CD4-positive, alpha-beta memory T cell (primary cell): ENCODE data around the gene PUSL1. TPM values are rescaled to one million over a fixed set of nuclear protein-coding genes. Genes with fewer than 3 reads are reported as not detected.
A peak's percentile ranks its signal among the peaks of the same experiment; 100 is the strongest.

Experiments
- CTCF ChIA-PET: fragments of 350-600 bp; sonication (Branson Sonifier 250); formaldehyde crosslinking; loops from one replicate; lab custom pipeline; 2021; ENCODE audit warnings: inconsistent platforms; ENCODE audit not compliant: partially characterized antibody; lab: Charles Lee
- POLR2A ChIA-PET: fragments of 350-600 bp; sonication (Branson Sonifier 250); formaldehyde crosslinking; loops from one replicate; lab custom pipeline; 2021; ENCODE audit not compliant: partially characterized antibody; lab: Charles Lee
- DNase-seq, 5 donors: peaks; one replicate each; pipeline versions ENCODE4 v3.0.0 to v3.0.0-alpha.2; 2020 to 2022; ENCODE audit warnings: mixed read lengths in 1 of 5
- H3K27ac ChIP-seq: one replicate; pipeline ENCODE4 v1.7.0; 2013; ENCODE audit warnings: low read depth, low read length
- H3K27me3 ChIP-seq: 2 replicates; pipeline ENCODE4 v1.7.0; 2013; ENCODE audit warnings: mild to moderate bottlenecking, low read length, moderate library complexity; ENCODE audit not compliant: insufficient read depth
- H3K36me3 ChIP-seq: 2 replicates; pipeline ENCODE4 v1.7.0; 2013; ENCODE audit warnings: mild to moderate bottlenecking, low read length, moderate library complexity; ENCODE audit not compliant: insufficient read depth
- H3K4me1 ChIP-seq: 2 replicates; pipeline ENCODE4 v1.7.0; 2013; ENCODE audit warnings: mild to moderate bottlenecking, low read length, moderate library complexity; ENCODE audit not compliant: insufficient read depth
- H3K4me3 ChIP-seq, 2 donors: one replicate each; pipeline ENCODE4 v1.7.0; 2013; ENCODE audit warnings: low read length in 2 of 2, mild to moderate bottlenecking in 1 of 2
- H3K9me3 ChIP-seq, 2 donors: one replicate each; pipeline ENCODE4 v1.7.0; 2013; ENCODE audit warnings: low read length in 2 of 2, control low read depth in 1 of 2; ENCODE audit not compliant: control insufficient read depth in 1 of 2
- H3K27ac Mint-ChIP-seq, 7 donors: one replicate each; pipeline ENCODE4 v1.8.0; 2020 to 2021; ENCODE audit warnings: mixed read lengths in 7 of 7, mild to moderate bottlenecking in 6 of 7, inconsistent platforms in 3 of 7, moderate library complexity in 3 of 7
- H3K27me3 Mint-ChIP-seq, 2 donors: one replicate each; pipeline ENCODE4 v1.8.0; 2020 to 2021; ENCODE audit warnings: mixed read lengths in 2 of 2
- H3K36me3 Mint-ChIP-seq, 2 donors: one replicate each; pipeline ENCODE4 v1.8.0; 2020 to 2021; ENCODE audit warnings: mixed read lengths in 2 of 2, inconsistent platforms in 1 of 2, mild to moderate bottlenecking in 1 of 2
- H3K4me1 Mint-ChIP-seq, 4 donors: one replicate each; pipeline ENCODE4 v1.8.0; 2020 to 2021; ENCODE audit warnings: mixed read lengths in 4 of 4, mild to moderate bottlenecking in 1 of 4
- H3K4me3 Mint-ChIP-seq, 8 donors: one replicate each; pipeline ENCODE4 v1.8.0; 2020 to 2021; ENCODE audit warnings: mixed read lengths in 8 of 8, mild to moderate bottlenecking in 7 of 8, moderate library complexity in 6 of 8, inconsistent platforms in 3 of 8
- H3K9me3 Mint-ChIP-seq, 8 donors: one replicate each; pipeline ENCODE4 v1.8.0; 2020 to 2021; ENCODE audit warnings: mixed read lengths in 8 of 8, mild to moderate bottlenecking in 5 of 8, inconsistent platforms in 3 of 8, moderate library complexity in 1 of 8
- intact Hi-C: fragments of 100-400 bp; cut with micrococcal nuclease; formaldehyde crosslinking; loops from one replicate; pipeline ENCODE4 v1.15.1; 2023
- polyA plus RNA-seq, 2 donors: library from polyadenylated mRNA; unstranded; fragments of 300-500 nt; fragmentation: Illumina TruSeq; gene quantifications; one replicate each; pipeline ENCODE4 v1.2.3, GENCODE V29; 2021
- total RNA-seq, 2 experiments: library from RNA; stranded (reverse); gene quantifications; one replicate each; pipeline ENCODE4 v1.2.3, GENCODE V29; 2021

Gene PUSL1
- total and polyA plus RNA-seq, 4 experiments from 2014 or later: 15.4 to 27.9 (median 20.4) TPM

DNA sequence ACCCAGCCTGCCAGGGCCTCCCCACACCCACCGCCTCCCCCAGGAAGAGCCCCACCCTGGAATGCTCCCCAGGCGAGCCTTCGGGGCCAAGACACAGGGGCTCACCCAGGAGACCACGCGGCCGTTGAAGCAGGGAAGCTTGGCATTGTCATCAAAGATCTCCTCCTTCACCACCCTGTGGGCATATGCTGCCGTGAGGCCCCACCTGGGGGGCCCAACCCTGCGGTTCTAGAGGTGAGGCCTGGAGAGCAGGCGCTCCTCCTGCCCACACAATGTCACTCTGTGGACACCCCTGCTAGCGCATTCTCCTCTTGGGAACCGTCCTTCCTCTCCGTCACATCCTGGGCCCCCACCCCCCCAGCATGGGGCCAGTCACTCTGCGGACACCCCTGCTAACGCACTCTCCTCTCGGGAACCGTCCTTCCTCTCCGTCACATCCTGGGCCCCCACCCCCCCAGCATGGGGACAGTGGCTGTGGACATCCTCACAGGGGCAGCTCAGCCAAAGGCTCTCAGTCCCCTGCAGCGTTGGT lies 34.3 kb downstream of the PUSL1 start:
- H3K4me3 Mint-ChIP-seq: no peak overlapping the region
- ChIA-PET CTCF (no interaction called here), POLR2A (no interaction called here)
- H3K27ac Mint-ChIP-seq: no peak overlapping the region
- H3K9me3 Mint-ChIP-seq: no peaks in the 10 kb centered on the region
- no peak overlapping the region for H3K4me3 ChIP-seq
- no peaks in the 10 kb centered on the region for H3K27me3 Mint-ChIP-seq
- H3K27me3 ChIP-seq: no peaks in the 10 kb centered on the region
- intact Hi-C loops: loop anchor here (1.0 kb wide), 1 partner anchor 16 kb away; no protein-coding TSS in a partner anchor
- H3K27ac ChIP-seq: no peak overlapping the region
- H3K36me3 ChIP-seq: no peaks in the 10 kb centered on the region
- peaks cover 10 to 12% of the 10 kb centered on the region in 2 donors for H3K36me3 Mint-ChIP-seq
- H3K4me1 ChIP-seq: peaks cover 7% of the 10 kb centered on the region
- peaks cover 4 to 21% (median 14%) of the 10 kb centered on the region in 4 donors for H3K4me1 Mint-ChIP-seq
- no peaks in the 10 kb centered on the region for H3K9me3 ChIP-seq
- DNase-seq: peak in 1 of 5 donors; percentile 3

DNA sequence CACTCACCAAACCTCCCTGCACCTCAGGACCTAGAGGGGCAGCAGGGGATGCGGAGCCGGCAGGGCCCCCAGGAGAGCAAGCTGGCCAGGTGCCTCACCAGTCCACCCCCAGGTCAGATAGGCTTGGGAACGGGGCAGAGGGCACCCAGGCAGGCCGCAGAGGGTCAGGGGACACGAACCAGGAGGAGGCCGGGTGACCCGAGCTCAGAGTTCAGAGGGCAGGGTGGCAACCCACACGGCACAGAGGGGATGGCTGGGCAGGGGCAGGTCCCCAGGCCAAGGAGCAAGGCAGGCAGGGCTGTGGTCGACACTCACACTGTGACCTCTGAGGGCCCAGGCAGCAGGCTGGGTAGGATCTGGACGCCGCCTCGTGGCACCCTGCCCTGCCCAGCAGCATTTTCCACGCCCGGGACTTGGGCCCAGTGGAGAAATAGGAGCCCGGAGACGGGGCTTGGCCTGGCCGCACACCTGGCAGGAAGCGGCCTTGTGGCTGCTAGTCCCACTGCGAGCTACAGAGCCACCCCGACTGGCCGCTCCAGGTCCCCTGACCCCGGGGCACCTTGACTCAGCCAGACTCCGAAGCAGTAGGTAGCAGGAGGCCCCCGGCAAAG lies 35.5 kb downstream of the PUSL1 start:
- Histone ChIP-seq H3K36me3 (no peaks in the 10 kb centered on the region), H3K4me1 (peaks cover 14% of the 10 kb centered on the region), H3K27me3 (no peaks in the 10 kb centered on the region), H3K27ac (no peak overlapping the region), H3K9me3 (no peaks in the 10 kb centered on the region), H3K4me3 (no peak overlapping the region)
- POLR2A ChIA-PET: no interaction called here
- Mint-ChIP-seq H3K9me3 (no peaks in the 10 kb centered on the region), H3K36me3 (peaks cover 9 to 10% of the 10 kb centered on the region in 2 donors), H3K27me3 (no peaks in the 10 kb centered on the region), H3K4me3 (no peak overlapping the region), H3K27ac (peak overlapping the region in 1 of 7 donors; percentile 44), H3K4me1 (peaks cover 4 to 28% (median 16%) of the 10 kb centered on the region in 4 donors)
- intact Hi-C loops: loop anchor here (1.0 kb wide), 1 partner anchor 18 kb away; no protein-coding TSS in a partner anchor
- DNase-seq: no peak
- CTCF ChIA-PET: no interaction called here

DNA sequence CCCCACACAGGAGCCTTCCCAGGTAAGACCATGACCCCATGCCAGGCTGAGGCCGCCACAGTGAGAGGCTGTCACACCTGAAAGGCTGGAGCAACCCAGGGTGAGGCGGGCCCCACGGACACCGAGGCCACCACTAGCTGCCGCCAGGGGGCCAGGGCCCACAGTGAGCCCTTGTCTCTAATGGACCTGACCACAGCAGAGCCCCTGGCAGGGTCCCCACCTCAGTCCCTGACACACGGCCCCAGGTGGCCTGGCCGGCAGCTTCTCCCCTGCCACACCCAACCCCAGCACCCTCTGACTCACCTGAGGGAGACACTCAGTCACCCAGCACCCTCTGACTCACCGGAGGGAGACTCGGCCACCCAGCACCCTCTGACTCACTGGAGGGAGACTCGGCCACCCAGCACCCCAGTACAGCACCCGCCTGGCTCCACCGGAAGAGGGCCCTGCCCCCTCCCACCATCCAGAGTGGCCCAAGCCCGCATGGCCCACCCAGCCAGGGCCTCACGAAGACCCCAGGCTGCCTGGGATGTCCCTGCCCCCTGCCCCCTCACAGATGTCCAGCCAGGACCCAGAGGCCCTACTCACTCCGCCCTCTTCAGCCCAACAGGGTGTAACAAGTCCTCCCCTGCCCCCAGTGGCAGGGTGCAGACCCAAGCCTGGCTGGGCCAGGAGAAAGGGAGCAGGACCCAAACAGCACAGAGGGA lies 36.4 kb downstream of the PUSL1 start:
- peaks cover 4 to 28% (median 16%) of the 10 kb centered on the region in 4 donors for H3K4me1 Mint-ChIP-seq
- H3K27ac Mint-ChIP-seq: peak overlapping the region in 2 of 7 donors; percentile 25 to 41
- H3K36me3 Mint-ChIP-seq: peaks cover 7 to 10% of the 10 kb centered on the region in 2 donors
- H3K27me3 Mint-ChIP-seq: no peaks in the 10 kb centered on the region
- DNase-seq: no peak
- H3K4me3 Mint-ChIP-seq: no peak overlapping the region
- Histone ChIP-seq H3K4me1 (peaks cover 14% of the 10 kb centered on the region), H3K27me3 (no peaks in the 10 kb centered on the region), H3K27ac (no peak overlapping the region), H3K4me3 (no peak overlapping the region), H3K36me3 (no peaks in the 10 kb centered on the region), H3K9me3 (no peaks in the 10 kb centered on the region)
- ChIA-PET POLR2A (no interaction called here), CTCF (no interaction called here)
- intact Hi-C loops: no loop called here
- no peaks in the 10 kb centered on the region for H3K9me3 Mint-ChIP-seq

DNA sequence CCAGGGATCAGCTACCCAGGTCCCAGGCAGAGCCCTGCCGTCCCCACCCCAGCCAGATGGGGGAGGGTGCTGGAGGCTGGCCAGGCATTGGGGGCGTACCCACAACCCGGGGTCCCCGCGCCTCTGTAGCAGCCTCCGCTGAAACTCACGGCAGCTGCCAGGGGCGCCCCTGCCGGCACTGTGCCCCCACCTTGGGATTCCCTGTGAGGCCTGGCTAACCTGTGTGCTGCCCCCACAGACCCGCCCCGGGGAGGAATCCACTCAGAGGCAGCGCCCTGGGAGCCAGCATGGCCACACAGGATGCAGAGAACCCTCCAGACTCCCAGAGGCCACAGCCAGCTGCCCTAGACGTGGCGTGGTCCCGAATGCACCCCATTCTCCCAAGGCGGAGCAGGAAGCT lies 37.0 kb downstream of the PUSL1 start:
- no peaks in the 10 kb centered on the region for H3K27me3 ChIP-seq
- Mint-ChIP-seq H3K9me3 (no peaks in the 10 kb centered on the region), H3K27me3 (no peaks in the 10 kb centered on the region), H3K4me1 (peaks cover 4 to 28% (median 16%) of the 10 kb centered on the region in 4 donors), H3K27ac (no peak overlapping the region), H3K36me3 (peaks cover 6 to 10% of the 10 kb centered on the region in 2 donors), H3K4me3 (no peak overlapping the region)
- DNase-seq: no peak
- no peaks in the 10 kb centered on the region for H3K36me3 ChIP-seq
- no peak overlapping the region for H3K4me3 ChIP-seq
- ChIA-PET CTCF (no interaction called here), POLR2A (interaction anchor here (1.3 kb wide), 1 partner anchor 30 kb away, joined by 5 read pairs; the partner anchor contains the start of gene AURKAIP1)
- no peak overlapping the region for H3K27ac ChIP-seq
- no peaks in the 10 kb centered on the region for H3K9me3 ChIP-seq
- intact Hi-C loops: no loop called here
- H3K4me1 ChIP-seq: peaks cover 14% of the 10 kb centered on the region

DNA sequence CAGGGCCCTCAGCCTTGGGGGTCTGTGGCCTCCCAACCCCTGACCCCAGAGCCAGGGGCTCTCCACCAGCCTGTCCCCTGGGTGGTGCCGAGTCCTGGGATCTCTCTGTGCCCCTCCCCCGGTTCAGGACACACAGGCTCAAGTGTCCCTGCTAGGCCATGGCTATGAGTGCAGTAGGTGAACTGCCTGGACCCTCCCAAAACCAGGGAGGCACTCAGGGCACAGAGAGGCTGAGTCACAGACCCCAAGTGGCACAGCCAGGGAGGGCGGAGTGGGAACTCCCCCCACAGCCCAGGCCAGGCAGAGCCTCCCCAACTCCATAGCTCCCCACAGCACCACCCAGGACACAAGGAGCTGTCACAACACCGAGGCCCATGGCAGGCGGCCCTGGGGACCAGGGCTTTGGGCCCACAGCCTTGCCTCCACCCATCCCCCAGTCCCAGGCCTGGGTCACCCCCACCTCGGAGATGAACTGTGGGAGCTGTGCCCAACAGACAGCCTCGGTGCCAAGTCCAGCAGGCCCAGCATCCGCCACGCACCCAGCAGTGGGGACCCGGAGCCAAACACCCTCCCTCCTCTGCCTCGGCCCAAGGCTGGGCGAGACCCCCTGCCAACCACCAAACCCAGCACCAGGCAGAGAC lies 37.6 kb downstream of the PUSL1 start:
- Mint-ChIP-seq H3K27me3 (no peaks in the 10 kb centered on the region), H3K27ac (no peak overlapping the region), H3K9me3 (no peaks in the 10 kb centered on the region), H3K4me3 (no peak overlapping the region), H3K36me3 (peaks cover 4% of the 10 kb centered on the region in 2 donors), H3K4me1 (peaks cover 4 to 24% (median 12%) of the 10 kb centered on the region in 4 donors)
- H3K4me1 ChIP-seq: peaks cover 14% of the 10 kb centered on the region
- H3K36me3 ChIP-seq: no peaks in the 10 kb centered on the region
- H3K27ac ChIP-seq: no peak overlapping the region
- no peak overlapping the region for H3K4me3 ChIP-seq
- no peak for DNase-seq
- intact Hi-C loops: no loop called here
- ChIA-PET CTCF (no interaction called here), POLR2A (interaction anchor here (1.3 kb wide), 1 partner anchor 29 kb away, joined by 5 read pairs; the partner anchor contains the start of gene AURKAIP1)
- H3K27me3 ChIP-seq: no peaks in the 10 kb centered on the region
- no peaks in the 10 kb centered on the region for H3K9me3 ChIP-seq

DNA sequence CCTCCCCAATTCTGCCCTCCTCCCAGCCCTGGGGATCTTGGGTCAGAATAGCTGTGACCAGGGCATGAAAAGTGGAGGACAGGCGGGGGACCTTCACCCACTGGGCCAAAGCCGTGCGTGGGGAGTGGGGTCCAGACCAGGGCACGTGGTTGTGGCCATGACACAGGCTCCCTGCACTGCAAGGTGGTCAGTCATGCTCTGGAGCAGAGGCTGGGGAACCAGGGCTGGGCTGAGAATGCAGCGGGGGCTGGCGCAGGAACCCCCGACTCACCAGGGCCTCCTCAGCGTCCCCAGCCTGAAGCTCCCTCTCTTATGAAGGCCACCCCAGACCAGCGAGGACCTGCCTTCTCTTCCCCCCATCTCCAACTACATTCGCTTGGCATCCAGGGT lies 38.1 kb downstream of the PUSL1 start:
- Mint-ChIP-seq H3K9me3 (no peaks in the 10 kb centered on the region), H3K27ac (peak overlapping the region in 2 of 7 donors; percentile 52 to 60), H3K36me3 (no peaks in the 10 kb centered on the region), H3K4me1 (peaks cover 4 to 20% (median 10%) of the 10 kb centered on the region in 4 donors), H3K27me3 (no peaks in the 10 kb centered on the region), H3K4me3 (peak overlapping the region in 5 of 8 donors; percentile 3 to 78 (median 65))
- no peak for DNase-seq
- Histone ChIP-seq H3K4me3 (no peak overlapping the region), H3K27ac (no peak overlapping the region), H3K27me3 (no peaks in the 10 kb centered on the region), H3K36me3 (no peaks in the 10 kb centered on the region), H3K4me1 (peaks cover 14% of the 10 kb centered on the region), H3K9me3 (no peaks in the 10 kb centered on the region)
- intact Hi-C loops: no loop called here
- ChIA-PET POLR2A (interaction anchor here (1.3 kb wide), 1 partner anchor 28 kb away, joined by 5 read pairs; the partner anchor contains the start of gene AURKAIP1), CTCF (no interaction called here)
